Bronchial epithelial cell (primary cell): ENCODE results near the gene TWIST1. TPM values are rescaled to one million over a fixed set of nuclear protein-coding genes. Genes with fewer than 3 reads are reported as not detected.

Experiments used
- DNase-seq: peaks from one replicate; pipeline ENCODE4 v3.0.0-alpha.2; 2010; ENCODE audit warnings: low read depth
- FAIRE-seq: peaks from 2 replicates; lab custom pipeline; 2011; peaks lifted over from hg19 to GRCh38; lab: Jason Lieb, UNC
- H3K27me3 ChIP-seq: 2 replicates; pipeline ENCODE4 v1.5.1; 2011; ENCODE audit warnings: low read length; ENCODE audit not compliant: control insufficient read depth, insufficient read depth
- H3K36me3 ChIP-seq: 2 replicates; pipeline ENCODE4 v1.5.1; 2011; ENCODE audit warnings: low read length; ENCODE audit not compliant: control insufficient read depth, insufficient read depth
- H3K4me3 ChIP-seq: 2 replicates; pipeline ENCODE4 v1.5.1; 2011; ENCODE audit warnings: mild to moderate bottlenecking, low read depth, low read length, control low read depth
- total RNA-seq: library from RNA; depleted of rRNA; stranded (reverse); fragments of >200 nt; gene quantifications from 2 replicates; pipeline ENCODE4 v1.2.1, GENCODE V29; 2014
- TF ChIP-seq, protein P1 (sequence below): IDR thresholded peaks from 2 replicates; pipeline ENCODE4 v1.5.1; 2011; ENCODE audit warnings: mild to moderate bottlenecking, moderate library complexity, low read length, control low read depth, inconsistent platforms; ENCODE audit not compliant: insufficient read depth, severe bottlenecking

TWIST1 gene
- total RNA-seq, 1 donor from 2014 or later: 23.7 TPM

DNA sequence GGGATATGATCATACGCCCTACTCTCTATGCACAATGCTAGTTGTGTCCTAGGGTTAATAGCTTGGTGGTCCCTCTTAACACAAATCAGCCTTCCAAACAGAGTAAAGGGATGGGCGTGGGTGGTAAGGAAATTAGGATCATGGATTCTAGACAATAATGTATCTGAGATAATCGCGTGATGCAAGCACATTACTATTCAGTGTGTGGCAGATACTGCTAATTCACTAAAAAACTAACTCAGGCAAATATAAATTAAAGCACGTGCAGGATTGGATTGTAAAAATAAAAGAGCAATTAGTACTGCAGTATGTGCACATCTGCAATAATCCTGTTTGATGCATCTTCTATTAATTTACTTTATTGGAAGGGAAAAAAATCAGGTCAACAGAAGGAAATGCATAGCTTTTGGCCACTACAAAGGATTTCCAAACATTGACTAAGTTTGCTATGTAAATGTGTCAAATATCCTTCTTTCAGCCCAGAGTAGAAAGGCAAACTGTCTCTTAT lies 22.0 kb downstream of the TWIST1 start:
- H3K4me3 ChIP-seq: no peak overlapping the region
- TF ChIP-seq, protein P1, sequence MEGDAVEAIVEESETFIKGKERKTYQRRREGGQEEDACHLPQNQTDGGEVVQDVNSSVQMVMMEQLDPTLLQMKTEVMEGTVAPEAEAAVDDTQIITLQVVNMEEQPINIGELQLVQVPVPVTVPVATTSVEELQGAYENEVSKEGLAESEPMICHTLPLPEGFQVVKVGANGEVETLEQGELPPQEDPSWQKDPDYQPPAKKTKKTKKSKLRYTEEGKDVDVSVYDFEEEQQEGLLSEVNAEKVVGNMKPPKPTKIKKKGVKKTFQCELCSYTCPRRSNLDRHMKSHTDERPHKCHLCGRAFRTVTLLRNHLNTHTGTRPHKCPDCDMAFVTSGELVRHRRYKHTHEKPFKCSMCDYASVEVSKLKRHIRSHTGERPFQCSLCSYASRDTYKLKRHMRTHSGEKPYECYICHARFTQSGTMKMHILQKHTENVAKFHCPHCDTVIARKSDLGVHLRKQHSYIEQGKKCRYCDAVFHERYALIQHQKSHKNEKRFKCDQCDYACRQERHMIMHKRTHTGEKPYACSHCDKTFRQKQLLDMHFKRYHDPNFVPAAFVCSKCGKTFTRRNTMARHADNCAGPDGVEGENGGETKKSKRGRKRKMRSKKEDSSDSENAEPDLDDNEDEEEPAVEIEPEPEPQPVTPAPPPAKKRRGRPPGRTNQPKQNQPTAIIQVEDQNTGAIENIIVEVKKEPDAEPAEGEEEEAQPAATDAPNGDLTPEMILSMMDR: no peak
- H3K27me3 ChIP-seq: no peaks in the 10 kb centered on the region
- H3K36me3 ChIP-seq: no peaks in the 10 kb centered on the region
- FAIRE-seq: no peak
- DNase-seq: no peak

DNA sequence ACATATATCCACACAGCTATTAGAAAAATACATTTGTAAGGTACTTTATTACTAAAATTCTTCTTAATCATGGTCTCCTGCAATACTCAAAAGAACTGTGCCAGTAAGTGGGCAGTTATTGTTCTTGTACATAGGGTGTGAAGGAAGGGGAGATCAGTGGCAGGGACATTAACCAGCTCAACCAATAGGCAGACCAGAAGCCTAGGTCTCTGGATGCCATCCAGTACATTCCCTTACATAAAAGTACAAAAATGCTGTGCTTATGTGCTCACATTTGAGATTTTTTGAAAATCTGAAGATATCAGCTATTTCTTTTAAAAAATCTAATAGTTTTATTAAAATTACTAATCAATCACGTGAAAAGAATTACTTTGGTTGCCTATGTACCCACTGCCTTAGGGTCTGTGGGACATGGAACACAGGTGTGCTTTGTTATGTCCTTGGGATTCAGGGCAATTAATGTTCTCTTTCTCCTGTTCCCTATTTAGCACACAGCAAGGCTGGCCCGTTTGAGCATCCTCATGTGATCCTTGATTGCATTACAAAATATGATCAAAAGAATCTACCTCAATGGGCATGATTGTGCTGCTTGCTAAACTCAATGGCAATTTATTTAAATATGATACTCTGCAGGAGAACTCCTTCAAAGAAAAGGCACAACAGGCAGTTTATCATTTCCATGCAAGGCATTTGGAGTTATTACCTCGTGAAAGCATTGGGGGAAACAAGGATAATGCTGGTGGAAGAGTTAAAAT lies 22.7 kb downstream of the TWIST1 start:
- TF ChIP-seq, protein P1: no peak
- no peak for FAIRE-seq
- H3K36me3 ChIP-seq: no peaks in the 10 kb centered on the region
- H3K27me3 ChIP-seq: no peaks in the 10 kb centered on the region
- no peak for DNase-seq
- no peak overlapping the region for H3K4me3 ChIP-seq

DNA sequence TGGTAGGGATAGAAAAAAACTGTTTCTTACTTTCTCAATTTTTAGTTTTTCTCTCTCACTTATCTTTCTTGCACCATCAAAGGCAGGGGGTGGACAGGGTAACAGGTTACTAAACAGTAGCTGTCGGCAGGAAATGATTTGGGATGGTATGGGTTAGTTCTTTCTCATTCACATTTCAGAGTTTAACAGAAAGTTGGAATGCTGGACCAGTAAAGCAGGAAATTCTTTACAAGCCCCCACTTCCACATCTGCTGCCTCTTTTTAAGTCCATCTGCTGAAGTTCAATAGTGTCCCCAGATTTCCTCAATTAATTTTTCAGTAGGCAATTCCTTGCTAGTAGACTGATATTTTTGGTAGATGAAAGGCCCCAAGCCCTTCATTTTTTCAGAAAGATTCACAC lies 23.3 kb downstream of the TWIST1 start:
- H3K27me3 ChIP-seq: no peaks in the 10 kb centered on the region
- no peaks in the 10 kb centered on the region for H3K36me3 ChIP-seq
- TF ChIP-seq, protein P1: no peak
- DNase-seq: no peak
- FAIRE-seq: no peak
- no peak overlapping the region for H3K4me3 ChIP-seq

DNA sequence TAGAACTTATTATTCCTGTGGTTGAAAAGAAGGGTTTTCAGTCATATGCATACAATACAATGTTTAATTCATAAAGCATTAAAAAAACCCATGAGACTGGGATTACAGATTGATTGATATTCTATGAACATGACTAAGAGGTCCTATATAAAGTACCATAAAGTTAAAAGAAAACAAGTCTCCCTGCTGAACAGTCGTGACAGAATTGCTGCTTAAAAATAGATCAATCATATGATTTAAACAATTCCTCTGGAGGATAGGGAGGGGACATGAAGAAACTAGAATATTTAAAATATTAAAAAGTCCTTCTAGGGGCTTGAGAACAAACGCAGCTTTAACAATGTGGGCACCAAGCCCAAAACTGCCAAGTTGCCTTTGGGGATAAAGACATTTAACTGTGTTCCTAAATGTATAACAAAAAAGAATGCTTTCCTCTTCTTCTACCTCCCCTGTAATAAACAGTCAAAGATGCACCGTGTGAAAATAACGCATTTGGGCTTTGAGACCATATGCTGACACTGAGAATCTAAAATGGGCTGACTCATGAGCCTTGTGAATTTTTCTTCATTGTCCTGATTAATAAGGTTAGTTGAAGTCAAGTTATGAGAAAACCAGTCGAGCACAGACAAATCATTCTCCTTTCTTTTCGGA lies 25.8 kb downstream of the TWIST1 start:
- no peak for DNase-seq
- Histone ChIP-seq H3K4me3 (no peak overlapping the region), H3K36me3 (no peaks in the 10 kb centered on the region), H3K27me3 (no peaks in the 10 kb centered on the region)
- FAIRE-seq: no peak
- TF ChIP-seq, protein P1: no peak

DNA sequence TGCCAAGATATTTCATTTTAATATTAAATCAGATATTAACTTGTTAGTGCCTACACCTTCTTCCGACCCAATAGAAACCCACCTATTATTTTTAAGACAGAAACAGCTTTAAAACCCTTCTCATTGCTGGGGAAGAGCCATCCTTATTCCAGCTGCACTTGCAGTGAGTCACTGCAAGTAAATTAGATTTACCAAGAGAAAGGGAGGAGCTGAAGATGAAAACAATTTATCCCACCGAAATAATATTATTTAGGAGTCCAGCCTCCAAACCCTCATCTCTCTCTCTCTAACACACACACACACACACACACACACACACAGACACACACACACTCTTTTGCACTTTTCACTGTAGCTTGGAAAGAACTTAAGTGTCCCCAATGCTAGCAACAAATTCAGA lies 26.9 kb downstream of the TWIST1 start:
- no peaks in the 10 kb centered on the region for H3K27me3 ChIP-seq
- TF ChIP-seq, protein P1: no peak
- FAIRE-seq: no peak

More for the DNA sequence above, 26.9 kb downstream of the TWIST1 start:
- DNase-seq: no peak
- Histone ChIP-seq H3K4me3 (no peak overlapping the region), H3K36me3 (no peaks in the 10 kb centered on the region)
